ENCODE data around the gene LHX5. TPM values are rescaled to one million over a fixed set of nuclear protein-coding genes. Genes with fewer than 3 reads are reported as not detected.

Gene LHX5
- total RNA-seq, 1 donor, result not detected

GRCh38 chr12:113469224-113469948 is 2.3 kb downstream of the LHX5 start:
- TF ChIP-seq CTCF (IDR thresholded peaks at IDR 0.05; ENCODE audit: insufficient read depth, low read length), result no peak
- no peak overlapping the region for H3K4me3 ChIP-seq (ENCODE audit: low read depth, low read length)
- no peak for DNase-seq (ENCODE audit: low read depth)

GRCh38 chr12:113468365-113469223 is 3.1 kb downstream of the LHX5 start:
- no peak for TF ChIP-seq CTCF (IDR thresholded peaks at IDR 0.05; ENCODE audit: insufficient read depth, low read length)
- H3K4me3 ChIP-seq (ENCODE audit: low read depth, low read length), result no peak overlapping the region
- DNase-seq (ENCODE audit: low read depth), result no peak

GRCh38 chr12:113467502-113468364 is 3.9 kb downstream of the LHX5 start:
- DNase-seq (ENCODE audit: low read depth), result no peak
- H3K4me3 ChIP-seq (ENCODE audit: low read depth, low read length), result peak overlapping the region; percentile 48
- no peak for TF ChIP-seq CTCF (IDR thresholded peaks at IDR 0.05; ENCODE audit: insufficient read depth, low read length)

- DNase-seq (ENCODE audit: low read depth), result no peak
- peak overlapping the region; percentile 48 for H3K4me3 ChIP-seq (ENCODE audit: low read depth, low read length)
- TF ChIP-seq CTCF (IDR thresholded peaks at IDR 0.05; ENCODE audit: insufficient read depth, low read length), result no peak
Observed at GRCh38 chr12:113467142-113467501, 4.5 kb downstream of the LHX5 start.

GRCh38 chr12:113466454-113467141 is 5.1 kb downstream of the LHX5 start:
- no peak for DNase-seq (ENCODE audit: low read depth)
- H3K4me3 ChIP-seq (ENCODE audit: low read depth, low read length), result no peak overlapping the region

More at GRCh38 chr12:113466454-113467141, 5.1 kb downstream of the LHX5 start:
- no peak for TF ChIP-seq CTCF (IDR thresholded peaks at IDR 0.05; ENCODE audit: insufficient read depth, low read length)

All from fibroblast of the aortic adventitia (primary cell).